Thoracic aorta (tissue), 2 donors: ENCODE data around the gene NAA80. TPM values are rescaled to one million over a fixed set of nuclear protein-coding genes. Genes with fewer than 3 reads are reported as not detected.

Source experiments
- ATAC-seq: fragments of 150-250 bp; one replicate; pipeline ENCODE4 v1.8.0; 2017; ENCODE audit warnings: low read depth; ENCODE audit not compliant: insufficient number of reproducible peaks, low FRiP score
- DNase-seq: peaks from one replicate; pipeline ENCODE4 v3.0.0-alpha.2; 2020; ENCODE audit warnings: low spot score
- H3K27ac ChIP-seq, 2 donors: fragments of 200-600 bp; sonication (generic); 1 replicate in 1 of 2; 2 replicates in 1 of 2; pipeline ENCODE4 v1.5.1; 2016; ENCODE audit warnings: mild to moderate bottlenecking in 2 of 2, moderate library complexity in 2 of 2
- H3K27me3 ChIP-seq: fragments of 200-600 bp; sonication (generic); replicated peaks from 2 replicates; pipeline ENCODE4 v1.6.0; 2016; ENCODE audit warnings: mild to moderate bottlenecking; ENCODE audit not compliant: insufficient read depth
- H3K36me3 ChIP-seq: fragments of 200-600 bp; sonication (generic); one replicate; pipeline ENCODE4 v1.5.1; 2016
- H3K4me1 ChIP-seq, 2 donors: fragments of 200-600 bp; sonication (generic); 1 replicate in 1 of 2; 2 replicates in 1 of 2; pipeline versions ENCODE4 v1.5.1 to v1.6.0; 2016; ENCODE audit warnings: low read depth in 2 of 2, mild to moderate bottlenecking in 1 of 2; ENCODE audit not compliant: control insufficient read depth in 1 of 2
- H3K4me3 ChIP-seq: fragments of 200-600 bp; sonication (generic); 2 replicates; pipeline ENCODE4 v1.5.1; 2016; ENCODE audit warnings: mild to moderate bottlenecking
- H3K9me3 ChIP-seq: fragments of 200-600 bp; sonication (generic); 2 replicates; pipeline ENCODE4 v1.5.1; 2016
- total RNA-seq, 2 donors: library from RNA; depleted of rRNA; stranded (reverse); fragments of >200 nt; gene quantifications; one replicate each; pipeline versions ENCODE4 v1.1.0 to v1.2.3, GENCODE V29; 2016
- TF ChIP-seq, protein P1 (sequence below): fragments of 200-600 bp; sonication (generic); IDR thresholded peaks from one replicate; pipeline ENCODE4 v1.5.1; 2019; ENCODE audit warnings: antibody characterized with exemption

The NAA80 gene
- total RNA-seq, 2 donors from 2014 or later = 8.3 to 8.7 TPM

DNA sequence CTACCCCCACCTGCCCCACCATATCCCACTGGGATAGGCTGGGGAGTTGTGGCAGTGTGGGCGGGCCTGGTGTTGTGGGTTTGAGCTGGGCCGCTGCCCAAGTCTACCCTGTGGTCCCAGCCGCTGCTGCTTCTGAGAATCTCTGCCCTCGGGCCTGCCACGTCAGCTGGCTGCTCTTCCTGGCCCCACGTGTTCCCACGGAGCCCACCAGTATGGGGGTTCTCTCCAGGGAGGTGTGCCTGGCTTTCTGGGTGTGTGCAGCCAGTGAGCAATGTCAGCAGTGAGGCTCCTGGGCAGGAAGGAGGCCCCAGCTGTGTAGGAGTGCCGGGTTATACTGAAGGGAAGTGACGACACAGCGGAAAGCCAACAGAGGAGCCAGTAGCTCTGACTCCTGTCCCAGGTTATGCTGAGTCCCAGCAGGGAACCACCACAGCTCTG, 52.7 kb downstream of the NAA80 start:
- Histone ChIP-seq H3K9me3 (no peaks in the 10 kb centered on the region), H3K27me3 (no peaks in the 10 kb centered on the region), H3K4me1 (peaks cover 89 to 100% of the 10 kb centered on the region in 2 donors), H3K4me3 (peak overlapping the region; percentile 64), H3K27ac (peak overlapping the region; percentile 65 to 89), H3K36me3 (peaks cover 2% of the 10 kb centered on the region)
- ATAC-seq (peak; percentile 22), DNase-seq (no peak)
- TF ChIP-seq, protein P1, sequence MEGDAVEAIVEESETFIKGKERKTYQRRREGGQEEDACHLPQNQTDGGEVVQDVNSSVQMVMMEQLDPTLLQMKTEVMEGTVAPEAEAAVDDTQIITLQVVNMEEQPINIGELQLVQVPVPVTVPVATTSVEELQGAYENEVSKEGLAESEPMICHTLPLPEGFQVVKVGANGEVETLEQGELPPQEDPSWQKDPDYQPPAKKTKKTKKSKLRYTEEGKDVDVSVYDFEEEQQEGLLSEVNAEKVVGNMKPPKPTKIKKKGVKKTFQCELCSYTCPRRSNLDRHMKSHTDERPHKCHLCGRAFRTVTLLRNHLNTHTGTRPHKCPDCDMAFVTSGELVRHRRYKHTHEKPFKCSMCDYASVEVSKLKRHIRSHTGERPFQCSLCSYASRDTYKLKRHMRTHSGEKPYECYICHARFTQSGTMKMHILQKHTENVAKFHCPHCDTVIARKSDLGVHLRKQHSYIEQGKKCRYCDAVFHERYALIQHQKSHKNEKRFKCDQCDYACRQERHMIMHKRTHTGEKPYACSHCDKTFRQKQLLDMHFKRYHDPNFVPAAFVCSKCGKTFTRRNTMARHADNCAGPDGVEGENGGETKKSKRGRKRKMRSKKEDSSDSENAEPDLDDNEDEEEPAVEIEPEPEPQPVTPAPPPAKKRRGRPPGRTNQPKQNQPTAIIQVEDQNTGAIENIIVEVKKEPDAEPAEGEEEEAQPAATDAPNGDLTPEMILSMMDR = peak; percentile 3

Other genes with a start within 250 kb of the NAA80 start
- gene RBM5, start 210.5 kb downstream of the NAA80 start, total RNA-seq = 100 to 1,000 TPM; 217 to 301 TPM
- 10 to 100 TPM; 25.5 to 35.1 TPM for gene SEMA3F, start 144.1 kb downstream of the NAA80 start, total RNA-seq
- under 1 TPM in 1 of 2 donors, not detected in 1; 0.54 TPM for gene GNAT1, start 107.8 kb downstream of the NAA80 start, total RNA-seq
- gene SLC38A3, start 94.1 kb downstream of the NAA80 start, total RNA-seq = under 1 TPM in 1 of 2 donors, not detected in 1; 0.28 TPM
- gene GNAI2, start 63.2 kb downstream of the NAA80 start, total RNA-seq = 100 to 1,000 TPM; 183 to 337 TPM
- gene SEMA3B, start 30.3 kb downstream of the NAA80 start, total RNA-seq = 10 to 100 TPM; 53.6 to 57.2 TPM
- gene LSMEM2, start 20.3 kb downstream of the NAA80 start, total RNA-seq = not detected
- gene IFRD2, start 7.0 kb downstream of the NAA80 start, total RNA-seq = 100 to 1,000 TPM in 1 of 2 donors, 10 to 100 TPM in 1; 43.3 to 118 TPM
- 1 to 10 TPM in 1 of 2 donors, under 1 TPM in 1; 0.35 to 1.4 TPM for gene HYAL3, start within 50 bp of the NAA80 start, total RNA-seq
- gene HYAL1, start 4.2 kb upstream of the NAA80 start, total RNA-seq = 1 to 10 TPM; 5.8 to 6.1 TPM
- gene HYAL2, start 23.3 kb upstream of the NAA80 start, total RNA-seq = 10 to 100 TPM; 86.5 to 87.5 TPM
- gene TUSC2, start 28.8 kb upstream of the NAA80 start, total RNA-seq = 10 to 100 TPM; 12.6 to 19.4 TPM
- gene RASSF1, start 41.4 kb upstream of the NAA80 start, total RNA-seq = 10 to 100 TPM; 45.2 to 72.2 TPM
- not detected for gene ZMYND10, start 46.3 kb upstream of the NAA80 start, total RNA-seq
- 10 to 100 TPM; 15.4 to 21.0 TPM for gene NPRL2, start 51.4 kb upstream of the NAA80 start, total RNA-seq
- gene CYB561D2, start 51.5 kb upstream of the NAA80 start, total RNA-seq = 10 to 100 TPM; 22.5 to 29.4 TPM
- 10 to 100 TPM; 55.0 to 57.7 TPM for gene TMEM115, start 60.1 kb upstream of the NAA80 start, total RNA-seq
- gene CACNA2D2, start 204.2 kb upstream of the NAA80 start, total RNA-seq = 1 to 10 TPM; 2.3 to 4.2 TPM